ENCODE measurements around the gene DNAH12. TPM values are rescaled to one million over a fixed set of nuclear protein-coding genes. Genes with fewer than 3 reads are reported as not detected.

DNAH12 gene
- total RNA-seq (2022; extraction: Qiagen RNA extraction; ENCODE audit: low read depth): 0.07 to 0.12 TPM (median 0.09 TPM) in 4 of 5 replicates, not detected in the other

GRCh38 chr3:57544181-57545125 is at the start of gene DNAH12:
Gene DNAH12, minus strand, starts transcription at chr3:57544344. Its CDS starts 1,474 bp downstream, at chr3:57542870.

GRCh38 chr3:57555738-57556458 is 11.8 kb upstream of the DNAH12 start, which contains the start of gene PDE12:
Gene PDE12, plus strand, starts transcription at chr3:57556274. Its CDS starts 106 bp downstream, at chr3:57556380.

GRCh38 chr3:57292159-57292896 is 251.8 kb downstream of the DNAH12 start, which contains the start of gene ASB14:
Gene ASB14, minus strand, starts transcription at chr3:57292685. Its CDS starts 652 bp downstream, at chr3:57292033.

Other genes starting within 250 kb of the DNAH12 start
- gene PDE12, start 11.9 kb upstream of the DNAH12 start, total RNA-seq (2022; extraction: Qiagen RNA extraction; ENCODE audit: low read depth): 15.4 to 17.7 TPM (median 17.1 TPM) in 5 replicates
- 174 to 198 TPM (median 181 TPM) in 5 replicates for gene ARF4, start 53.0 kb upstream of the DNAH12 start, total RNA-seq (2022; extraction: Qiagen RNA extraction; ENCODE audit: low read depth)
- 5.9 to 9.0 TPM (median 8.2 TPM) in 5 replicates for gene DENND6A, start 148.7 kb upstream of the DNAH12 start, total RNA-seq (2022; extraction: Qiagen RNA extraction; ENCODE audit: low read depth)
- 19.7 to 29.5 TPM (median 26.2 TPM) in 5 replicates for gene SLMAP, start 212.0 kb upstream of the DNAH12 start, total RNA-seq (2022; extraction: Qiagen RNA extraction; ENCODE audit: low read depth)